ENCODE measurements around the gene TMEM184C.

The TMEM184C gene

DNA sequence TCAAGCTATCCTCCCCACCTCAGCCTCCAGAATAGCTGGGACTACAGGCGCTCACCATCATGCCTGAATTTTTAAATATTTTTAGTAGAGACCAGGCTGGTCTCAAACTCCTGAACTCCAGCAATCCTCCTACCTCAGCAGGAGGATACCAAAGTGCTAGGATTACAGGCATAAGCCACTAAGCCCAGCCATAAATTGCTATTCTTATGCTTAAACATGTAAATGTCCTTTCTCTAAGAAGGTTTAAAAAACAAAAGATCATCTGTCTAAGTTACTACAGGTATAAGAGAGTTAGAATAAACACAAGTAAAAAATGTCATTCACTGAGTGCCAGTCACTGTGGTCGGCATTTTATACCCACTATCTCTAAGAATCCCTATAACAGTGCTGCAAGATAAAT, 38.4 kb downstream of the TMEM184C start:
- DNase-seq (ENCODE audit: low spot score) = no peak

- DNase-seq (ENCODE audit: low spot score) = no peak
Measured at GRCh38 chr4:147658501-147658900, 41.3 kb downstream of the TMEM184C start.

GRCh38 chr4:147674073-147674472, 56.9 kb downstream of the TMEM184C start:
- DNase-seq (ENCODE audit: low spot score) = no peak

GRCh38 chr4:147674496-147674895, 57.3 kb downstream of the TMEM184C start:
- DNase-seq (ENCODE audit: low spot score) = no peak

DNA sequence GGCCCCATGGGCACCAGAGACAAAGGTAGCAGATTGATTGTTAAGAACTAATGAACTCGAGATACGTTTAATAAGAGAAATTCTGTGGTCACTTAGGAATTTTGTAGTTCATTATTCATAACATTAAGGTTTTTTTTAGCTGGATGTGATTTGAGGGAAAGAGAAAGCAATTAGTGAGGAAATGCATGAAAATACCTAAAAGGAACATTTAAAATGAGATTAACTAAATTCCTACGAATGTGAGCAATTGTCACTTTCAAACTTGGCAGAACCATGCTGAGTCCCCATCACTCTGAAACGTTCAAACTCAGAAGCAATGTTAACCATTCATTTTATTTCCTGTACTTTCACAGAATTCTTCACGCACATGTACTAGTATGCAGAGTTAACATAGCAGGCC, 60.9 kb downstream of the TMEM184C start:
- no peak for DNase-seq (ENCODE audit: low spot score)

GRCh38 chr4:147678796-147679549, 61.8 kb downstream of the TMEM184C start:
- no peak for DNase-seq (ENCODE audit: low spot score)

DNA sequence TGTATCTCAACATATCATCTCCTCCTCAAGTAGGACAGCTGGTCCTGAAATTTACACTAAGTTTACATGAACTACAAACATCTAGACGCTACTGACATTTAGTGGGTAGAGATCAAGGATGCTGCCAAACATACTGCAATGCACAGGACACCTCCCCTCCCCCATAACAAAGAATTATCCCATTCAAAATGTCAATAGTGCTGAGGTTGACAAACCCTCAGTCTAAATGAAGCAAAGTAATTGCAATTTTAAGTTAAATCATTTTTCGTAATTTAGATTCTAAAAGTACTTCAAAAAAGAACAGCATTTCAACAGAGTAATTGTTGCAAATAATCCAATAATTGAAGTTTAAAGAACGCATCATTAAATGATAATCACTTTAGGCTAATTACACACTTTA, 65.6 kb downstream of the TMEM184C start:
- no peak for DNase-seq (ENCODE audit: low spot score)

GRCh38 chr4:147683188-147683591, 66.0 kb downstream of the TMEM184C start:
- DNase-seq (ENCODE audit: low spot score) = peak; percentile 63

GRCh38 chr4:147683717-147684700, 66.8 kb downstream of the TMEM184C start, which contains the start of gene PRMT9:
Gene PRMT9, minus strand, starts transcription at chr4:147684163. Its CDS starts 176 bp downstream, at chr4:147683987.
- DNase-seq (ENCODE audit: low spot score) = peak; percentile 98

DNA sequence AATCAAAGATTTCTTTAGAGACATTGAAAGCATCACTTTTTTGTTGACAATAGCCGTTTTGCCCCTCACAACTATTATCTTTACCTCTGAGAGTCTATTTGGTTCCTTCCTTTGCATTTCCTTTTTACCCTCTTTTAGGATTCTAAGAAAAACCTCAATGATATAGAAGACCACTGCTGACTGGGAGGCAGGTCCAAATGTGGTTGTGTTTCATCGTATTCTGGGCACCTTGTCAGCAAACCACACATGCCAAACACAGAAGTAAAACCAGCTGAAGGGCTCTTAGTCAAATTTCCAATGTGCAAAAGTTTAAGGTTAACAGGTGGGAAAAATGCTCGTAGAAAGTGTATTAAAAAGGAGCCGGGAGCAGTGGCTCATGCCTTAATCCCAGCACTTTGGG, 71.9 kb downstream of the TMEM184C start:
- DNase-seq (ENCODE audit: low spot score) = no peak

- DNase-seq (ENCODE audit: low spot score) = no peak
Measured at GRCh38 chr4:147691820-147692219, 74.6 kb downstream of the TMEM184C start.

DNA sequence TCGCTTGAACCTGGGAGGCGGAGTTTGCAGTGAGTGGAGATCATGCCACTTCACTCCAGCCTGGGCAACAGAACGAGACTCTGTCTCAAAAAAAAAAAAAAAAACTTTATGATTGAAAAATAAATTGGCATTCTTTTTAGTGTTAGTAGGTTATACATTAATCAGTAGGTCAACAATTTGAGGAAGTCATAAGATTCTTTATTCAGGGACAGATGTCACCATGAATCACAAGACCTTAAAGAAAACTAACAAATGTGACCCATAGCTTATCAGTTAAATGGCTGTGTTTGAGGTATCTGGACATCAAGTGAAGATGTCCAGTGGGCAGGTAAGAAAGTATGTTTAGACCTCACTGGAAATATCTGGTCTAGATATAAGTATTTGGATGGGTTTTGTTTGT, 76.0 kb downstream of the TMEM184C start:
- DNase-seq (ENCODE audit: low spot score) = no peak

DNA sequence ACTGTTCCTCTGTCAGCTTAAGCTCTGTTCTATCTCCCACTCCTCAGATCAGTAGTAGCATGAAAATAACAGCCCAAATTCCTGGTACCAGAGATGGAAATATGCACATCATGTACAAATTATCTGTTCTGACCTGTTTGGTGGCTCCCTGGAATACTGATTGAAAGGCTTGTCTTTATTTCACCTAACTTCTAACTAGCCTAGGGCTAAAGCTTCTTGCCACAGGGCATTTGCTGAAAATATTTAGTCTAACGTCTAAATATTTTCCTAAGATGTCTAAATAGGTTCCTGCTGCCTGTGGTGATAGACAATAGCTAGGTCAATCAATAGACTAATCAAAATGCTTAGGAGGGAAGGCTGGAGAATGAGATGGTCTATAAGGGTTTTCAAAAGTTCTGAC, 79.7 kb downstream of the TMEM184C start:
- no peak for DNase-seq (ENCODE audit: low spot score)

DNA sequence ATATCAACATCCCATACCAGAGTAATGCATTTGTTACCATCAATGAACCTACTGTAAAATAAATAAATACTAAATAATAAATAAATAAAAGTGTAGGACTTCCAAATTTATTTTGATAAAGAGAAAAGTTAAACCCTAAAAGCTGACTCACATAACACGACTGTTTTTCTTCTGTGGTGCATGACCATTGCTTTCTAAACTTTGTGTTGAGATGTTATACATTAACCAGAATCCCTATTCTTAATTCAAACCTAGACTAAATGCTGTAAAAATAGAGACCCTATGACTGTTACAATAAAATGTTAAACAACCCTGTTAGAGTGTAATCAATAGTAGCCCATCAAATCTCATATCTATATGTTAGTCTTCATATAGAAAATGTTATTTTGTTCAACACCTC, 87.6 kb downstream of the TMEM184C start:
- no peak for DNase-seq (ENCODE audit: low spot score)

DNA sequence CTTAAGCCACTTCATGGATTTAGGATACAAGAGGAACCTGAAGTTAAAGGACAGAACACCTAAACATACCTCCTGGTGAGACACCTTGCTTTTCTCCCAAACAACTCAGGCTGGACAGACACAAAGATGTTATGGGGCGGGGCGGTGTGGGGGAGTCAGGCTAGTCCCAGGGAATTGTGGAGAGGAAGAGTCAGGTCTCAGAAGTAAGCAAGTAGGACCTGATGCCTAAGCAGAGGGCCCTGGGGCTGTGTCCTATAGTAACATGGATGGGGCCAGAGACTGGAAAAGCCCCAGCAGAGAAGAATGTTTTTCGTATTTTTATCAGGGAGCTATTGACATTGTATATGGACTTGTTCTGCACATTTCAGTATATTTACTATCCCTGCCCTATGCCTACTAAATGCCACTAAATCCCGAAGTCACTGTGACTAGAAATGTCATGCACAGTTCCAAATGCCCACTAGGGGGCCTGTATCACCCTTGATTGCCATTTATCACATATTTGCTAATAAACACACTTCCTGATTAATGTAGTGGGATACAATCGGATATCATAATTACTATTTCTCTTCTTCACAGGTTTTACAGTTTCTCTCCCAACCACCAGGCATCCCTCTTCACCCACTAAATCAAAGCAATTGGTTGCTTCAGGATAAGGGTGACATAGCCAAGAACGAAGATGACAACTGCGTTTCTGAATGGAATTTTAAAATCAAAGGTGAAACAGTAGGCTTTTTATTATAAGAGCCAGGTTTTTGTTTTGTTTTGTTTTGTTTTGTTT, 90.9 kb downstream of the TMEM184C start:
- DNase-seq (ENCODE audit: low spot score) = peak; percentile 63

DNA sequence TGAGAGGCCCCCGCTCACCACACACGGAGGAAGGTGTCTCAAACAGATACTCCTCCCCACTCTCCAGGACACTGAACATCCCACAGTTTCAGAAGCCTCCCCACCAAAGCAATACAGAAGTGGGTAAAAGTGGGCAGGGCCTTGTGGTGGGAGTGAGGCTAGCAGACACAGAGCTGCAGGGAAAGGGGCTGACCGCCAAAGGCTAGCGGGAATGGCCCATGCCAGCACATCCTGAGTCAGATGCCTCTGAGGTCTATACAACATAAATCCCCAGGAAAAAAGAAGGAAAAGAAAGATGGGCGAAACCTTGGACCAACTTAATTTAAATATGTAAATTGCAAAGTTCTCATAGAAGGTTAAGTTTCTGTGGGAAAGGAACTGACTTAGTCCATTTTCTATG, 92.8 kb downstream of the TMEM184C start:
- DNase-seq (ENCODE audit: low spot score) = no peak

DNA sequence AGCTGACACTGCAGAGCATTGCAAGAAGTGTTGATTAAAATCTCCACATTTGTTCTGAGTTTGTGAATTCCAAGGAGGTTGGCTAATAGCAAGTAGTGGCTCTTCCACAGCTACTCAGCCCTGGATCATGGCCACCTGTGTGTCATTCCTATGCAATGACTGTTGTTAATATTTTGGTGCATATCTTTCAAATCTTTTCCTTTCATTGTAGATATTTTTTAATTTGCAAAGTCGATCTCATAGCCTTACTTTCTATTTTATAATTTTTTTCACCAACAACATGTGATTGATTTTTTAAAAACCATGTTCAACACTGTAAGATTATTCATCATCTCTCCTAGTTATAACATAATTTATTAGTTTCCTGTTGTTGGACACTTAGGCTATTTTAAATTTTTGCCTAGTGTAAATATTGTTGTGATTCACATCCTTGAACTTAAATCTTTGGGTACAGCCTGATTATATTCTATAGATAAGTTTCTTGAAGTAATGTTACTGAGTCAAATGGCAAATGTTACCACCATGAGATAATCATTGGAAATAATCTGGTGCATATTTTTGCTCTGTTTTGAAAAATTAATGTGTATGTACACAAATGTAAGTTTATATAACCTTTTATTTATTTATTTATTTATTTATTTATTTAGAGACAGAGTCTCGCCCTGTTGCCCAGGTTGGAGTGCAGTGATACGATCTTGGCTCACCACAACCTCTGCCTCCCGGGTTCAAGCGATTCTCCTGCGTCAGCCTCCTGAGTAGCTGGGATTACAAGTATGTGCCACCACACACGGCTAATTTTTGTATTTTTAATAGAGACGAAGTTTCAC, 97.6 kb downstream of the TMEM184C start:
- peak; percentile 90 for DNase-seq (ENCODE audit: low spot score)

DNA sequence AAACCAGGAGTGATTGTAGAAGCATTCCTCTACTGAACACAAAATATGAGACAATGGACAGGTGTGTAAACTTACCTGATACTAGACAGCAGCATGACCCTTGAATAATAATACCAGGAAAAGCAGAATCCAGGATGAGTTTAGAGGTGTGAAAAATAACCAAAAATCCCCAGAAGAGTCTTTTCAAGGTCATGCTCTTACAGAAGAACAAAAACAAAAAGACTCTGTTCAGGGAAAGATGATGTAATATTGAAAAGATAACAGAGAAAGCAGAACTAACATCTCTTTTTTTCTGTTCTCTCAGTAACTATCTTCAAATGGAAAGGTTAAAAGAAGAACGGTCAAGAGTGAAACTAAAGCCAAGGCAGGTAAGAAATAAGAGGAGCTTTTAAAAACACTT, 100.7 kb downstream of the TMEM184C start:
- DNase-seq (ENCODE audit: low spot score) = no peak

Data from GM03348 (cell line).